Osteoblast (primary cell): ENCODE results near the gene MAML2. TPM values are rescaled to one million over a fixed set of nuclear protein-coding genes. Genes with fewer than 3 reads are reported as not detected.

Experiments
- DNase-seq: peaks from one replicate; pipeline ENCODE4 v3.0.0; 2011; ENCODE audit warnings: low spot score, mixed read lengths; ENCODE audit not compliant: insufficient read length; ENCODE audit errors: missing footprints
- H2AFZ ChIP-seq: 2 replicates; pipeline ENCODE4 v1.6.0; 2011; ENCODE audit warnings: mild to moderate bottlenecking, low read length
- H3K27ac ChIP-seq: 2 replicates; pipeline ENCODE4 v1.5.1; 2011; ENCODE audit warnings: mild to moderate bottlenecking, low read depth, low read length, moderate library complexity
- H3K27me3 ChIP-seq: 2 replicates; pipeline ENCODE4 v1.6.0; 2012; ENCODE audit warnings: mild to moderate bottlenecking, control low read depth, inconsistent platforms, low read length, moderate library complexity; ENCODE audit not compliant: insufficient read depth
- H3K36me3 ChIP-seq: 2 replicates; pipeline ENCODE4 v1.5.1; 2011; ENCODE audit warnings: mild to moderate bottlenecking, low read length, control low read depth, moderate library complexity; ENCODE audit not compliant: insufficient read depth
- H3K4me1 ChIP-seq: 2 replicates; pipeline ENCODE4 v1.5.1; 2011; ENCODE audit warnings: mild to moderate bottlenecking, low read length, control low read depth, moderate library complexity; ENCODE audit not compliant: insufficient read depth
- H3K4me2 ChIP-seq: 2 replicates; pipeline ENCODE4 v1.6.0; 2011; ENCODE audit warnings: mild to moderate bottlenecking, low read length; ENCODE audit not compliant: insufficient read depth
- H3K4me3 ChIP-seq: fragments of 200-600 bp; sonication (generic); 3 replicates; pipeline ENCODE4 v1.5.1; 2012; ENCODE audit warnings: mild to moderate bottlenecking, low read length, inconsistent platforms; ENCODE audit not compliant: insufficient read depth
- H3K79me2 ChIP-seq: 2 replicates; pipeline ENCODE4 v1.6.0; 2012; ENCODE audit warnings: mild to moderate bottlenecking, low read length, control low read depth, inconsistent platforms; ENCODE audit not compliant: insufficient read depth
- H3K9me3 ChIP-seq: 2 replicates; pipeline ENCODE4 v1.5.1; 2011; ENCODE audit warnings: low read depth, low read length, control low read depth
- H4K20me1 ChIP-seq: 2 replicates; pipeline ENCODE4 v1.6.0; 2012; ENCODE audit warnings: mild to moderate bottlenecking, low read length, control low read depth; ENCODE audit not compliant: insufficient read depth
- CTCF ChIP-seq: IDR thresholded peaks from 2 replicates; pipeline ENCODE4 v1.5.1; 2011; ENCODE audit warnings: mild to moderate bottlenecking, low read depth, low read length, moderate library complexity; ENCODE audit errors: extremely low read depth
- total RNA-seq: library from RNA; depleted of rRNA; stranded (reverse); fragments of >200 nt; gene quantifications from 2 replicates; pipeline ENCODE4 v1.2.3, GENCODE V29; 2012

The MAML2 gene
- total RNA-seq, 1 donor = 17.4 TPM

- no peak overlapping the region for H3K4me3 ChIP-seq
- H3K79me2 ChIP-seq = peaks cover 72% of the 10 kb centered on the region
- peaks cover 5% of the 10 kb centered on the region for H3K36me3 ChIP-seq
- no peak for TF ChIP-seq CTCF
- H3K27me3 ChIP-seq = no peaks in the 10 kb centered on the region
- no peak for DNase-seq
- no peak overlapping the region for H2AFZ ChIP-seq
- H3K27ac ChIP-seq = peak overlapping the region; percentile 63
- H3K4me1 ChIP-seq = peaks cover 36% of the 10 kb centered on the region
- H4K20me1 ChIP-seq = no peaks in the 10 kb centered on the region
- no peaks in the 10 kb centered on the region for H3K9me3 ChIP-seq
- peak overlapping the region; percentile 15 for H3K4me2 ChIP-seq
These were observed 143.4 kb downstream of the MAML2 start for GRCh38 chr11:96199563-96200025.

GRCh38 chr11:96197801-96198701 lies 144.9 kb downstream of the MAML2 start:
- H4K20me1 ChIP-seq = no peaks in the 10 kb centered on the region
- peaks cover 5% of the 10 kb centered on the region for H3K36me3 ChIP-seq
- no peak overlapping the region for H3K4me2 ChIP-seq
- peaks cover 36% of the 10 kb centered on the region for H3K4me1 ChIP-seq
- peaks cover 72% of the 10 kb centered on the region for H3K79me2 ChIP-seq
- no peak overlapping the region for H3K4me3 ChIP-seq
- no peak overlapping the region for H3K27ac ChIP-seq
- no peak for DNase-seq
- H2AFZ ChIP-seq = no peak overlapping the region
- no peak for TF ChIP-seq CTCF
- no peaks in the 10 kb centered on the region for H3K9me3 ChIP-seq
- H3K27me3 ChIP-seq = no peaks in the 10 kb centered on the region

GRCh38 chr11:96197103-96197502 lies 145.9 kb downstream of the MAML2 start:
- no peak for TF ChIP-seq CTCF
- H2AFZ ChIP-seq = no peak overlapping the region
- H3K4me2 ChIP-seq = no peak overlapping the region
- H3K79me2 ChIP-seq = peaks cover 75% of the 10 kb centered on the region
- H3K27me3 ChIP-seq = no peaks in the 10 kb centered on the region
- no peak for DNase-seq
- H3K4me3 ChIP-seq = no peak overlapping the region
- H4K20me1 ChIP-seq = no peaks in the 10 kb centered on the region
- no peak overlapping the region for H3K27ac ChIP-seq
- peaks cover 36% of the 10 kb centered on the region for H3K4me1 ChIP-seq
- H3K9me3 ChIP-seq = no peaks in the 10 kb centered on the region
- H3K36me3 ChIP-seq = peaks cover 5% of the 10 kb centered on the region

- H3K36me3 ChIP-seq = peaks cover 5% of the 10 kb centered on the region
- H3K4me3 ChIP-seq = no peak overlapping the region
- no peak overlapping the region for H3K4me2 ChIP-seq
- no peak overlapping the region for H2AFZ ChIP-seq
- H3K9me3 ChIP-seq = no peaks in the 10 kb centered on the region
- no peaks in the 10 kb centered on the region for H4K20me1 ChIP-seq
- DNase-seq = no peak
- TF ChIP-seq CTCF = no peak
- H3K4me1 ChIP-seq = peaks cover 36% of the 10 kb centered on the region
- no peak overlapping the region for H3K27ac ChIP-seq
- H3K79me2 ChIP-seq = peaks cover 78% of the 10 kb centered on the region
- no peaks in the 10 kb centered on the region for H3K27me3 ChIP-seq
These were observed 146.8 kb downstream of the MAML2 start for GRCh38 chr11:96196181-96196662.
